GM18951 (cell line): ENCODE measurements around the gene FMNL2.

Experiments used
- POLR2A ChIP-seq: IDR thresholded peaks from 4 replicates; pipeline ENCODE4 v1.6.1; 2011; ENCODE audit warnings: mild to moderate bottlenecking; ENCODE audit not compliant: insufficient read length, insufficient read depth; ENCODE audit errors: extremely low read depth
- in situ Hi-C: fragments of 300-500 bp; cut with MboI; formaldehyde crosslinking; loops from one replicate; pipeline ENCODE4 v1.12.0; 2022; ENCODE audit warnings: low sequenced_read_pairs, mixed read lengths, inconsistent platforms; ENCODE audit not compliant: unreplicated experiment

Gene FMNL2

DNA sequence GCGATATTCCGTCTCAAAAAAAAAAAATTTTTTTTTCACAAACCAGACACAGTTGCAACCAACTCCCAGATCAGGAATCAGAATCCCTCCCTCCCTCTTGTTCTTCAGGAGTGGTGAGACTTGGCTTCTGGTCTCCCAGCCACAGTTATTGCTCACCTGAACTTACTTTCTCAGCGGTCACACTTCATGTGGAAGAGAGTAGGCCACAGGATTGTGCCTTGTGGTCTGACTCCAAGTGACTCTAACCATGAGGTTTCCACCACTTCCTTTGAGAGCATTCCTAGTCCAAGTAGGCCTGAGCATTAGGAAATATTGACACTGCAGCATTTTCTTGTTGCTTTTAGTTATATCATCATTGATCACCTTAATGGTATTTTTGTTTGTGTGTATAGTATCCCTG lies 12.1 kb downstream of the FMNL2 start:
- in situ Hi-C loops: no loop called here
- no peak for TF ChIP-seq POLR2A

DNA sequence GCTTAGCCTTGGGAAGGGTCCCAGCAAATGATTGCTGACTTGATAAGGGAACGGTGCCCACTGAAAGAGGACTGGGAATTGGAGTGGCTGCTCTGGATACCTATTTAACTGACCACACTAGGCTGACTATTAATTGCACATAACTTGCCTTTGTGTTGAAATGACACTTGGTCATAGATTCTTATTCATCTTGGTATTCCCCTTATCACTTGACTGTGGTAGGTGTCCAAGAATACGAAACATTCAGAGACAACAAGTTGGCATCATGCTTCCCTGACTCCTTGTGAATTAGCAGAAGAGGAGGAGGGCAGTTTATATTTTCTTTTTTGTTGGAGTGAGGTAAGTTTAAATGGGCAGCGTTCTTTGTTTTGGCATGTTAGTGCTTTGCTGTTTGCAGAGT lies 13.4 kb downstream of the FMNL2 start:
- in situ Hi-C loops: no loop called here
- no peak for TF ChIP-seq POLR2A

DNA sequence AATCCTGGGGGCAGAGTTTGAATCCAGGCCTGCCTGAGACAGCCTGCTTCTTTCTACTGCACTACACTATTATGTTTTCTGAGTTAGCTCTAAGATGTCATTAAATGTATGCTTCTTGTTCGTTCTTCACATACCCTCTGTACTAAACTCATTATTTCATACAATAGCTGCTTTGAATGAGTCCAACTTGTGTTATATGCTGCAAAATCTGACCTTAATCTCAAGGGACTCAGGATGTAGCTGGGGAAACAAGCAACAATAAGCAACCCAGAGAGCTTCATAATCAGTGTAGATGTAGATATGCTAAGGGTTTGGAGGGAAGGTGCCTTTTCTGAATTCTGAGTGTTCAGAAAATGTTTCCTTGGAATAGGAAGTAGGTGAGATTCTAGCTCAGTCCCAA lies 14.4 kb downstream of the FMNL2 start:
- in situ Hi-C loops: no loop called here
- no peak for TF ChIP-seq POLR2A

DNA sequence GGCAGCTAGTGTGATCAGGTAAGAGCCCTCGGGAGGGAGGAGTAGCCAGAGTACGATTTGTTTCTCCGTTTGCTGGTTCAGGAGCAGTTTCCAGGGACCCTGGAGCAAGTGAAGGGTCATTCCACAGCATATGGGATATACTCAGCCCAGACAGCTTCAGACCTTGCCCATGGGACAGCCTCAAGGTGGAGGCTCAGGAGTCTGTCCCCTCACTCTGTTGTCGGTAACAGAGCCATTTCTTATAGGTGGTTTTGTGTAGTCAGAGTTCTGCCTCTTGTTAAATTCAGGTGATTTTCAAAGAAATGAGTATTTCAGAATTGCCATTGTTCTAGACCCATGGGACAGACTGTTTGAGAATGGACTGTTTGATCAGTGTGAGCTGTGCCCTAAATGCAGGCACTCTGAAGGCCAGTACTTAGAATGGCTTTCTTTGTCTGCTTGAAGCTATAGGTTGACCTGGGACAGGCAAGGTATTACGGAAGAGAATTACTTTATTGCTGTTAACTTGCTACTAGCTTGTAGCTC lies 15.2 kb downstream of the FMNL2 start:
- in situ Hi-C loops: no loop called here

DNA sequence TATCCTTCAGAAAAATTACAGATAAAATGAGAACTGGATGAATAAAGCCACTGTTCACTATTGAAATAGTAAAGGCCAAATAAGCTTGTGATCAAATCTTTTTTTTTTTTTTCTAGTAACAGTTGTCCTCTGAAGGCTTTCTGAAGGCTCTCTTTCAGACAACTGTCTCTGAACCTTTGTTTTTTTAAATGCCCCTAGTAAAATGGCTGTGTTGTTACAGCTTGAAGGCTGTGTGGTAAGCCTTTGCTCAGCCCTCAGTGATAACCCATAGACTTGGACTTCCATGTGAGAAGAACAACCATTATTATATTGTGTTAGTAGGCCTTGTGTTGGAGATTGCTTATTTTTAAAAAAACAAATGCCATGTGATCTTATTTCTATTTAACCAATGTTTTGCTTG lies 17.6 kb downstream of the FMNL2 start:
- no peak for TF ChIP-seq POLR2A
- in situ Hi-C loops: no loop called here

More for the DNA sequence above, 15.2 kb downstream of the FMNL2 start:
- TF ChIP-seq POLR2A: no peak

DNA sequence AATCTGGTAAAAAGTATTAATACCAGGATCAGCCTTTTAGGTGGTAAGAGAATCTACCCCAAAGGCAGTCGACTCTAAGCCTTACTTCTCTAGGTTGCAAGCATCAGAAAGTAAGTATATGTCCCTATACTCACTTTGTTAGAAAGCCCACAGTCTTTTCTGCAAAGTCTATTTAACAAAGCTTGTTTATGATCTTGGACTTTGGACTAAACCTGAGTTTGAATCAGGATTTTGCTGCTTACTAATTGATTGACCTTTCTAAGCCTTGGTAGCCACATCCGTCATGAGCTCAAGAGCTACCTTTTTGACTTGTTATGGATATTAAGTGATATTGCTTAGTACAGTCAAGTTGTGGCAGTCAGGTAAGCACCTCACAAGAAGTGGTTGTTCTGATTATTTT lies 18.4 kb downstream of the FMNL2 start:
- in situ Hi-C loops: no loop called here
- no peak for TF ChIP-seq POLR2A

DNA sequence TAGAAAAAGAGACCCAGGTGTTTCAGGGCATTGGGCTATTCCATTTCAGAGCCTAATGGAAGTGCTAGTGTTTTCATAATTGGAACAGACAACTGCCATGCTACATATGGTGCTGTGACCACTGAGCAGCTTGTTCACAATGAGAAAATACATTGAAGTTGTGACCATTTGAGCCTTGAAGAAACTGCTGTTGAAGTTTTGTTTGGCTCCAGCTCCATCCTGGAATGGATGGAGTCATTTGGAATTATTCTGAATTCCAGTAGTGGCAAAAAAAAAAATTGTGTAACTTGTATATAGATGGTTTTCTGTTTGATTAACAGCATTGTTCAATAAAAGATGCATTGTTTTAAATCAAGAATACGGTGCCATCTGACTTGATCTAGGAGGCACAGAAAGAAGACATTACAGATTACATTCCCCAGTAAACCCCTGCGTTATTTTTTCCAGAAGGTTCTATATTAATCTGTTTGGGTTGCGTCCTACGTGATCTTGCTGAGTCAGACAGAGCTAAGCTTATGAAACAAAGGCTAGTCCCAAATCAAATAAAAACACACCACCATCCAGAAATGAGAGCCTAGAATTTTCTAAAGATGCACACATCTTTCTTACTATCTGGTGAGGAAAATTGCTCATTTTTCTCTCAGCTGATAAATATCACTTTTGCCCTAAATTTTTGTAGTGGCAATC lies 19.2 kb downstream of the FMNL2 start:
- no peak for TF ChIP-seq POLR2A
- in situ Hi-C loops: no loop called here

DNA sequence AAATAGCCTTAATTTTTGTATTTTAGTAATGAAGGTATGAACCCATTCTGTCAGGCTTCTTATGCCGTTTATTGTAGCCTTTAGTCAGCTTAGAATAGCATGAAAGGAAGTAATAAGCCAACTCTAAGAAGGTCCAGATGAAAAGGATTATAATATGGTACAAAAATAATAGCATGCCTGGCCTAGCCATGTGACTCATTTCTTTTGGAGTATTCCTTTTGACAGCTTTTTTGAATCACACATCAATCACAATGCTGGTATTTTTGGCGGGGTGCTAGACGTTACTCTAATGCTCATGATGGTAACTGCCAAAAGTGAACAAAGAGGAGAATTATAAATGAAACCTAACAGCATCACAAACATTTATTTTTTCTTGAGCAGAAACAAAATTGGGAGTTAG lies 19.9 kb downstream of the FMNL2 start:
- in situ Hi-C loops: no loop called here

DNA sequence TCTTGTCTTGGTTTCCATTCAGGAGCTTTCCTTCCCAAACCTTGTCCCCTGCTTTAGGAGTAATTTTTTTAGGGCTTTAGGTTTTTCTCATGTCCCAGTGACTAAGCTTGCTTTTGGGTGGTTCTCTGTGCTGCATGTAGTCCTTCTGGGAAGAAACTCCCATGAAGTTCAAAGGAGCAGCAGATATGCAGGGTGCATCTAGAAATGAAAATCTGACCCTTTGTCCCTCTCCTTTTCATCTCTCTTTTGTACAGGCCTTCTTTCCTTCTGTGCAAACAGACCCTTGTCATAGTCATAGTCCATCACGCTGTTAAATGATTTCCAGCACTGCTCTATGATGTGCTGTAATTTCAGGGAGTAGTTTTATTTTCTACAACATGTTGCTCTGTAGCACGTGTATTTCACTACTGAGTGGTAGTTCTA lies 20.4 kb downstream of the FMNL2 start:
- no peak for TF ChIP-seq POLR2A
- in situ Hi-C loops: no loop called here

More for the DNA sequence above, 19.9 kb downstream of the FMNL2 start:
- no peak for TF ChIP-seq POLR2A

DNA sequence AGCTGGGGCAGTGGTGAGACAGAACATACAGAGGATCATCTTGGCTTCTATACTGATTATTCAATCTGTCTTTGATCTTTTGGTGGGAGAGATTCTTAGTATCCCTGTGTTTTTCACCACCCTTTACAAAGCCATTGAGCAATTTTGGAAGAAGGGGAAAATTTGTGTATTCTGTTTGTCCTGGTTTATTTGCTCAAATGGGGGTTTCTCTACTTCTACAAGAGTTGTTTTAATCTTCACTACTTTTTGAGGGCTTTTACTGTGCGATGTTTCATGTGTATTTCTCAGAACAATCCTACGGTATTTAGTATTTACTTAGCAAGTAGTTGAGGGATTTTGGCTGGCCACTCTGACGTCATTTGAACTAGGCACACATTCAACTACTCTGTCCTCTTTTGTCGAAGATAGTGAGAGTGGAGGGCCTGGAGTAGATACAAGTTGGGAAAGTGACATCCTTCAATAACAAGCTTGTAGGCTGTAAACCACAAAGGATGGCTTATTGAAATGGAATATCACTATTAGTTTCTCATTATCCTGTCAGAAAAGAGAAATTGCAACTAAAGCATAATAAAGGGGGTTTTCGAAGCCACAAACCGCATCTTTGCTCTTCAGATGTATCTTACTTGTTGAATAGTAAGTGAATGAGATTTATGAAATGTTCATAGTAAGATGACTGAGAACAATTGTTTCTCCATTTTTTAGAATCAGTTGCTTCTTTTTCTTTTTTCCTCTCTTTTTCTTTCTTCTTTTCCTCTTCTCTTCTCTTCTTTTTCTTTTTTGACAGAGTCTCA lies 24.8 kb downstream of the FMNL2 start:
- in situ Hi-C loops: no loop called here

DNA sequence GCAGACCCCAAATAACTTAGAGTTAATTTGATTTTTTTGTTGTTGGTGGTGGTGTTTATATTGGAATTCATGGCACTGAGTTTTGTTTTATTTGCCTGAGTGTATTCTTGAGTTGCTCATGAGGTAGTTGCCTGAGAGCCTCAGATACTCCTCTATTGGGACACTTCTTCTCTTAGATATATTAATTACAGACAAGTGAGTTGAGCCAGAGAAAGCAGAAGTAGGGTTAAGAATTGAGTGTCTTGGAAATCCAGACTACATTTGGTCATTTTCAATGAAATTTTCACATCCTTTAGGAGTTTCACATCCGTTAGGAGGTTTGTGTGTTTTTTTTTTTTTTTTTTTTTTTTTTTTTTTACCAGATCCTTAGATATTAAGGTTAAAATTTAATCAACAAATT lies 29.0 kb downstream of the FMNL2 start:
- in situ Hi-C loops: no loop called here
- no peak for TF ChIP-seq POLR2A

More for the DNA sequence above, 24.8 kb downstream of the FMNL2 start:
- no peak for TF ChIP-seq POLR2A

DNA sequence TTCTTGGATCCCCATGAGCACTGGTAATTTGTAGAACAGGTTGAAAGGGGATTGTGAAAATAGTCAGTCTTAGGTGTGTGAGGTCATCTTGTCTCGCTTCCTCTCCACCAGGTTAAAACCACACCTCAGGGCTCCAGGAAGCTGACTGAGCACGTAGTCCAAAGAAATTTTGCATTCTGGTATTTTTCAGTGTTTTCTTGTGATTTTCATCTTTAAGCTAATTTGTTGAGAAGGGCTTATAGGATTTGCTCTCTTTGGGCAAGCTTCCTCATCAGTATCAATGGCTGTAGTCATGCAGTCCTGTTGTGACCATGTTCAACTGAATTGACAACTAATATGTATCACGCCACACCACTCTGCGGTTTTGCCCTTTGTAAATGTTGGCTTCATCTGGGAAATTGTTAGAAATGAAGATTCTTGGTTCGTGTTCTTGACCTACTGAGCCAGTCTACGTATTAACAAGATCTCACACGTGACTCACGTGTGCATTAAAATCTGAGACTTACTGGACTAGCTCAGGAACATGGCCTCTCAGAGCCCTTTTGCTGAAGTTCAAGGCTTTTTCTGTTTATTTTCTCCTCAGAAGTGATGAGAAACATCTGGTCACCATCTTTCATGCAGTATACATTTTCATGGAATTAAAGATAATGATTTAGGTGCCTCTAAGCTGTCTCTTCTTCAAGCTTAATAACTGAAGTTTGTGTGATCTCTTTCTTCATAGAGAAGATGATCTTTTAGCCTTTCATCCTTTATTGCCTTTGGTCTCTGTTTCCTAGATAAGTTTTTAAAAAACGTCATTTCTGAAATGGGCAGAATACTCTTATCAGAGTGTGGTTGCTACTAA lies 32.8 kb downstream of the FMNL2 start:
- no peak for TF ChIP-seq POLR2A
- in situ Hi-C loops: no loop called here
